Activated CD4-positive, alpha-beta T cell treated with anti-CD3 and anti-CD28 coated beads, Interleukin-2, amount 10 ng/mL, durations not matched to agents 7 days and 5 days (primary cell): Measurements from ENCODE around the gene KEAP1. TPM values are rescaled to one million over a fixed set of nuclear protein-coding genes. Genes with fewer than 3 reads are reported as not detected.

Experiments
- CTCF ChIA-PET: fragments of 350-600 bp; sonication (Branson Sonifier 250); formaldehyde crosslinking; loops from one replicate; lab custom pipeline; 2021; ENCODE audit warnings: antibody characterized with exemption; lab: Charles Lee
- POLR2A ChIA-PET: fragments of 350-600 bp; sonication (Branson Sonifier 250); formaldehyde crosslinking; loops from one replicate; lab custom pipeline; 2021; ENCODE audit warnings: antibody characterized with exemption; lab: Charles Lee
- DNase-seq: peaks from one replicate; pipeline ENCODE4 v3.0.0-alpha.2; 2020
- H3K27ac Mint-ChIP-seq: one replicate; pipeline ENCODE4 v1.8.0; 2021; ENCODE audit warnings: mild to moderate bottlenecking, moderate library complexity, mixed read lengths
- H3K27me3 Mint-ChIP-seq: one replicate; pipeline ENCODE4 v1.8.0; 2021; ENCODE audit warnings: mixed read lengths
- H3K36me3 Mint-ChIP-seq: one replicate; pipeline ENCODE4 v1.8.0; 2021; ENCODE audit warnings: low read depth, mixed read lengths
- H3K4me1 Mint-ChIP-seq: one replicate; pipeline ENCODE4 v1.8.0; 2021; ENCODE audit warnings: mixed read lengths
- H3K4me3 Mint-ChIP-seq: one replicate; pipeline ENCODE4 v1.8.0; 2021; ENCODE audit warnings: mild to moderate bottlenecking, moderate library complexity, mixed read lengths
- H3K9me3 Mint-ChIP-seq: one replicate; pipeline ENCODE4 v1.8.0; 2021; ENCODE audit warnings: mixed read lengths
- total RNA-seq, 2 experiments: library from RNA; stranded (reverse); gene quantifications; one replicate each; pipeline ENCODE4 v1.2.3, GENCODE V29; 2021

The KEAP1 gene
- total RNA-seq, 2 experiments from 2014 or later: 68.3 to 93.8 TPM

GRCh38 chr19:10519421-10519820 lies 16.3 kb upstream of the KEAP1 start:
- no peaks in the 10 kb centered on the region for H3K9me3 Mint-ChIP-seq
- ChIA-PET CTCF (interaction anchor here (1.2 kb wide), 1 partner anchor 22 kb away, joined by 5 read pairs; no protein-coding TSS in a partner anchor), POLR2A (no interaction called here)
- peak overlapping the region; percentile 81 for H3K27ac Mint-ChIP-seq
- peaks cover 29% of the 10 kb centered on the region for H3K4me1 Mint-ChIP-seq
- no peak for DNase-seq
- H3K4me3 Mint-ChIP-seq: peak overlapping the region; percentile 8
- peaks cover 53% of the 10 kb centered on the region for H3K27me3 Mint-ChIP-seq
- no peaks in the 10 kb centered on the region for H3K36me3 Mint-ChIP-seq

- ChIA-PET POLR2A (no interaction called here), CTCF (interaction anchor here (0.7 to 1.9 kb wide), 2 partner anchors 10 to 57 kb away, joined by 4 to 5 read pairs; no protein-coding TSS in a partner anchor)
- H3K4me3 Mint-ChIP-seq: peak overlapping the region; percentile 41
- no peaks in the 10 kb centered on the region for H3K9me3 Mint-ChIP-seq
- no peak overlapping the region for H3K27ac Mint-ChIP-seq
- peaks cover 58% of the 10 kb centered on the region for H3K27me3 Mint-ChIP-seq
- no peaks in the 10 kb centered on the region for H3K36me3 Mint-ChIP-seq
- no peak for DNase-seq
- H3K4me1 Mint-ChIP-seq: peaks cover 30% of the 10 kb centered on the region
Observed at GRCh38 chr19:10518444-10519361, 15.5 kb upstream of the KEAP1 start.

GRCh38 chr19:10517760-10518443 lies 14.7 kb upstream of the KEAP1 start:
- no peak overlapping the region for H3K27ac Mint-ChIP-seq
- peaks cover 66% of the 10 kb centered on the region for H3K27me3 Mint-ChIP-seq
- CTCF ChIA-PET: interaction anchor here (0.7 to 3.0 kb wide), 6 partner anchors 9 to 200 kb away, joined by 3 to 8 read pairs (median 4); partner anchors contain the start of gene DNM2
- POLR2A ChIA-PET: interaction anchor here (0.6 kb wide), 1 partner anchor 934 kb away, joined by 5 read pairs; no protein-coding TSS in a partner anchor
- H3K9me3 Mint-ChIP-seq: no peaks in the 10 kb centered on the region
- H3K4me1 Mint-ChIP-seq: peaks cover 35% of the 10 kb centered on the region
- H3K36me3 Mint-ChIP-seq: no peaks in the 10 kb centered on the region
- no peak for DNase-seq
- peak overlapping the region; percentile 11 for H3K4me3 Mint-ChIP-seq

GRCh38 chr19:10517361-10517759 lies 14.2 kb upstream of the KEAP1 start, which contains the start of gene S1PR5:
Gene S1PR5, minus strand, starts transcription at chr19:10517447. Its CDS starts 2,436 bp downstream, at chr19:10515011.
- POLR2A ChIA-PET: no interaction called here
- Mint-ChIP-seq H3K4me3 (peak within 1 kb of the TSS; percentile 50), H3K27ac (no peak within 1 kb of the TSS), H3K36me3 (no peaks in the 10 kb centered on the region), H3K9me3 (no peaks in the 10 kb centered on the region), H3K4me1 (peaks cover 35% of the 10 kb centered on the region), H3K27me3 (peaks cover 70% of the 10 kb centered on the region)
- CTCF ChIA-PET: interaction anchor here (1.0 to 3.0 kb wide), 6 partner anchors 8 to 201 kb away, joined by 3 to 8 read pairs (median 3); partner anchors contain the start of gene DNM2
- no peak for DNase-seq

- no peak overlapping the region for H3K27ac Mint-ChIP-seq
- CTCF ChIA-PET: interaction anchor here (1.0 to 3.0 kb wide), 8 partner anchors 8 to 201 kb away, joined by 3 to 8 read pairs (median 3); partner anchors contain the start of gene DNM2
Observed at GRCh38 chr19:10516671-10517286, 13.6 kb upstream of the KEAP1 start.

GRCh38 chr19:10516064-10516385 lies 12.9 kb upstream of the KEAP1 start:
- H3K27ac Mint-ChIP-seq: no peak overlapping the region
- no peak overlapping the region for H3K4me3 Mint-ChIP-seq
- no peaks in the 10 kb centered on the region for H3K9me3 Mint-ChIP-seq
- peaks cover 71% of the 10 kb centered on the region for H3K27me3 Mint-ChIP-seq
- no peaks in the 10 kb centered on the region for H3K36me3 Mint-ChIP-seq
- ChIA-PET POLR2A (no interaction called here), CTCF (interaction anchor here (0.7 to 3.0 kb wide), 5 partner anchors 10 to 136 kb away, joined by 3 to 8 read pairs (median 3); no protein-coding TSS in a partner anchor)
- peaks cover 35% of the 10 kb centered on the region for H3K4me1 Mint-ChIP-seq
- no peak for DNase-seq

More at GRCh38 chr19:10516671-10517286, 13.6 kb upstream of the KEAP1 start:
- POLR2A ChIA-PET: no interaction called here
- Mint-ChIP-seq H3K4me3 (peak overlapping the region; percentile 50), H3K9me3 (no peaks in the 10 kb centered on the region), H3K36me3 (no peaks in the 10 kb centered on the region), H3K4me1 (peaks cover 35% of the 10 kb centered on the region), H3K27me3 (peaks cover 68% of the 10 kb centered on the region)
- no peak for DNase-seq

GRCh38 chr19:10514211-10515145 lies 11.3 kb upstream of the KEAP1 start:
- Mint-ChIP-seq H3K4me1 (peaks cover 39% of the 10 kb centered on the region), H3K36me3 (no peaks in the 10 kb centered on the region), H3K4me3 (no peak overlapping the region), H3K27me3 (peaks cover 62% of the 10 kb centered on the region), H3K27ac (no peak overlapping the region), H3K9me3 (no peaks in the 10 kb centered on the region)
- peak; percentile 48 for DNase-seq
- CTCF ChIA-PET: interaction anchor here (3.0 kb wide), 1 partner anchor 9 kb away, joined by 8 read pairs; no protein-coding TSS in a partner anchor
- POLR2A ChIA-PET: no interaction called here

GRCh38 chr19:10513223-10513622 lies 10.1 kb upstream of the KEAP1 start:
- DNase-seq: no peak
- ChIA-PET POLR2A (no interaction called here), CTCF (no interaction called here)
- Mint-ChIP-seq H3K27ac (no peak overlapping the region), H3K4me1 (peaks cover 39% of the 10 kb centered on the region), H3K9me3 (no peaks in the 10 kb centered on the region), H3K27me3 (peaks cover 50% of the 10 kb centered on the region), H3K4me3 (no peak overlapping the region), H3K36me3 (no peaks in the 10 kb centered on the region)

- POLR2A ChIA-PET: interaction anchor here (0.6 kb wide), 1 partner anchor 59 kb away, joined by 5 read pairs; no protein-coding TSS in a partner anchor
- H3K4me1 Mint-ChIP-seq: peaks cover 33% of the 10 kb centered on the region
- peaks cover 29% of the 10 kb centered on the region for H3K27me3 Mint-ChIP-seq
Observed at GRCh38 chr19:10510301-10510802, 7.2 kb upstream of the KEAP1 start.

GRCh38 chr19:10508707-10509106 lies 5.6 kb upstream of the KEAP1 start:
- Mint-ChIP-seq H3K4me1 (peaks cover 34% of the 10 kb centered on the region), H3K9me3 (no peaks in the 10 kb centered on the region), H3K36me3 (no peaks in the 10 kb centered on the region), H3K27me3 (peaks cover 15% of the 10 kb centered on the region), H3K4me3 (no peak overlapping the region), H3K27ac (peak overlapping the region; percentile 60)
- CTCF ChIA-PET: interaction anchor here (0.9 to 1.8 kb wide), 8 partner anchors 9 to 55 kb away, joined by 3 to 8 read pairs (median 4); partner anchors contain the start of gene S1PR5
- no peak for DNase-seq
- POLR2A ChIA-PET: no interaction called here

More at GRCh38 chr19:10510301-10510802, 7.2 kb upstream of the KEAP1 start:
- Mint-ChIP-seq H3K27ac (no peak overlapping the region), H3K4me3 (no peak overlapping the region), H3K36me3 (no peaks in the 10 kb centered on the region), H3K9me3 (no peaks in the 10 kb centered on the region)
- peak; percentile 67 for DNase-seq
- CTCF ChIA-PET: interaction anchor here (0.6 to 1.9 kb wide), 6 partner anchors 16 to 189 kb away, joined by 3 to 5 read pairs (median 3); no protein-coding TSS in a partner anchor

- H3K27me3 Mint-ChIP-seq: peaks cover 9% of the 10 kb centered on the region
- CTCF ChIA-PET: interaction anchor here (0.8 to 1.8 kb wide), 7 partner anchors 10 to 105 kb away, joined by 3 to 8 read pairs (median 4); partner anchors contain the start of genes CDC37 and S1PR5
- no peak overlapping the region for H3K4me3 Mint-ChIP-seq
- H3K4me1 Mint-ChIP-seq: peaks cover 34% of the 10 kb centered on the region
- POLR2A ChIA-PET: no interaction called here
- H3K36me3 Mint-ChIP-seq: no peaks in the 10 kb centered on the region
- H3K9me3 Mint-ChIP-seq: no peaks in the 10 kb centered on the region
- H3K27ac Mint-ChIP-seq: no peak overlapping the region
- DNase-seq: no peak
Observed at GRCh38 chr19:10508036-10508435, 4.9 kb upstream of the KEAP1 start.
